Stimulated activated CD8-positive, alpha-beta memory T cell treated with anti-CD3 and anti-CD28 coated beads, Interleukin-4, amount 100 ng/mL, for 1 hour (primary cell): ENCODE measurements around the gene NLRX1.
"Not testable (repeated sequence)": the region's sequence is repeated elsewhere in the genome, so short reads cannot be mapped to it uniquely, and the experiment has no call there.

Experiments
- DNase-seq, 2 donors: peaks; one replicate each; pipeline ENCODE4 v3.0.0-alpha.2; 2020; ENCODE audit warnings: low read depth in 2 of 2, low spot score in 1 of 2

Gene NLRX1

GRCh38 chr11:119154178-119154577 is 14.3 kb upstream of the NLRX1 start:
- DNase-seq, result no peak

DNA sequence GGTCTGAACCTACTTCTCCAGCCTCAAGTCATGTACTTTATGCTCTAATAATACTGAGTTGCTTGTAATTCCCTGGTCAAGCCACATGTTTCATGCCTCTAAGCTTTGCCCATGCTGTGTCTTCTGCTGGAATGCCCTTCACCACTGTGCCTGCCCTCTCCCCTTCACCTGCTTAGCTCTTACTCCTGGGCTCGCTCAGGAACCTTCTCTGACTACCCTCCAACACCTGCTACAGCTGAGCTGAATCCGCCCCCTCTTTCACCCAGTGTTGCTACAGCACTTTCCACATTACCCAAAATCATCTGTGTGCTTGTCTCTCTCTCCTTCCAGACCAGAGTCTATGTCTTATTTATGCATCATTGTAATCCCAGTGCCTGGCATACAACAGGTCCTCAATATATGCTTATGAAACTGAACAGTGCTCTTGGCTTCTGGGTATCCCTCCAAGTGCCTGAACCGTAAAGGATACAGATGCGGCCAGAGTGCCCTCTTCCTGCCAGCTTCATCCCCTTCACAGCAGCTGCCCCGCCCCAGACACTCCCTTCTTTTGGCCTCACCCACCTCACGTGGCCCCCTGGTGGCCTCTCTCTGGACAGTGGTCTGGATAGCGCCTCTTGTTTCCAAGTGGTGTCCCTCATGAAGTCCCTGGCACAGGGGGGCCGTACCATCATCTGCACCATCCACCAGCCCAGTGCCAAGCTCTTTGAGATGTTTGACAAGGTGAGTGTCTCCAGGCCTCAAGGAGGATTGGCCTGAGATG is 12.6 kb upstream of the NLRX1 start:
- DNase-seq, result no peak

DNA sequence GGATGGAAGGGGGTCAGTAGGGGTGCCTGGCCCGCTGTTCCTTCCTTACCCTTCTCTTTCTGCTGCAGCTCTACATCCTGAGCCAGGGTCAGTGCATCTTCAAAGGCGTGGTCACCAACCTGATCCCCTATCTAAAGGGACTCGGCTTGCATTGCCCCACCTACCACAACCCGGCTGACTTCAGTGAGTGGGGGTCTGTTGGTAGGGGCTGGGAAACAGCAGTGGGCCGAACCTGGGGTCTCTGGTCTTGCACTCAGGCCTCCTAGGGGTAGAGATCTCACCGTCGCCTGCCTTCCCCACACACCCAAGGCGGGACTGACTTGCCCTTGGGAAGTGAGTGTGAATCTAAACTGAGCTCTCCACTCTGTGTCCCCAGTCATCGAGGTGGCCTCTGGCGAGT is 12.0 kb upstream of the NLRX1 start:
- no peak for DNase-seq

DNA sequence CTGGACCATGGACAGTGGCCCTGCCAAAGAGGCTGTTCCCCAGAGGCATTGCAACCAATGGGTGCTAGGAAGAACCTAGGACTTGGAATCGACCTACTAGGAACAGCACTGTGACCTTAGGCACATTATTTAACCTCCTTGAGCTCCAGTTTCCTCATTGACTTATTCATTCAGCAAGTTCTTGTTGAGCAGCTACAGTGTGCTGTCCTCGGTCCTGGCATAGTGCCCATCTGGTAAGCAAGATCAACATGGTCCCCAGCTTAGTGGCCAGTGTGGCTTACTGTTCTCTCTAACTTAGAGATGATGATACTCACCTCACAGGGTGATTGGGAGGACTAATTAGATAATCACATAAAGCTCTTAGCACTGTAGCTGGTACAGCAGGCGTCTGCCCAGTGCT is 11.5 kb upstream of the NLRX1 start:
- DNase-seq, result no peak

GRCh38 chr11:119158467-119158866 is 10.1 kb upstream of the NLRX1 start:
- DNase-seq, result no peak

DNA sequence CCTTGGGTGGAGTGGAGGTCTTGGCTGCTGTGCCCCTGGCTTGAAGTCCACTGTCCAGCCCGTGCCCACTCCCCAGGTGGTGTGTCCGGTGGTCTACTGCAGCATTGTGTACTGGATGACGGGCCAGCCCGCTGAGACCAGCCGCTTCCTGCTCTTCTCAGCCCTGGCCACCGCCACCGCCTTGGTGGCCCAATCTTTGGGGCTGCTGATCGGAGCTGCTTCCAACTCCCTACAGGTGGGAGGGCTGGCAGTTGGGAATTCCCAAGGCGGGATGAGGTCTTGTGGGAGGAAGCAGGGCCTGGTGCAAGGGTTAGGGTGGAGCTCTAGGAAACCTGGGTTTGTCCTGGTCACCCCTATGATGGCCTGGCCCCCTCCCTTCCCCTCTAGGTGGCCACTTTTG is 8.4 kb upstream of the NLRX1 start:
- no peak for DNase-seq

- no peak for DNase-seq
Measured at GRCh38 chr11:119161871-119162270, 6.7 kb upstream of the NLRX1 start.

GRCh38 chr11:119166368-119167076 is 2.0 kb upstream of the NLRX1 start:
- no peak for DNase-seq

- not testable (repeated sequence) for DNase-seq
Measured at GRCh38 chr11:119167077-119167458, 1.5 kb upstream of the NLRX1 start.

DNA sequence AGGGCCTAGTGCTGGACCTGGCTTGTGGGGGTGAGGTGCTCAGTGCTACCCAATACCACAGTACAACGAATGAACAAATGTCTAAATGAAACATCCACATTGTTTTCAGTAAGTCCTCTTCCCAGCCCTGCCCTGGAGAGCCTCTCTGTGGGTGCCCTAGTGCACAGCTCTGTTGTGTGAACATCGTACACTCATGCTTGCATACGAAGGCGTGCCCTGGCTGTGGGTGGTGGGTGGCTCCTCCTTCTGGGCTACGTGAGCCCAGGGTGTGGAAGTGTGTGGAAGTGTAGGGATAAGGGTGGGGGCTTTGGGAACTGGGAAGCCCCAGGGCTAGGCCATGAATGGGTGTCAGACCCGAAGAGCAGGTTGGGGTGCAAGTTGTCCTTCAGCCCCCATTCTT is 592 bp upstream of the NLRX1 start:
- DNase-seq, result no peak

DNA sequence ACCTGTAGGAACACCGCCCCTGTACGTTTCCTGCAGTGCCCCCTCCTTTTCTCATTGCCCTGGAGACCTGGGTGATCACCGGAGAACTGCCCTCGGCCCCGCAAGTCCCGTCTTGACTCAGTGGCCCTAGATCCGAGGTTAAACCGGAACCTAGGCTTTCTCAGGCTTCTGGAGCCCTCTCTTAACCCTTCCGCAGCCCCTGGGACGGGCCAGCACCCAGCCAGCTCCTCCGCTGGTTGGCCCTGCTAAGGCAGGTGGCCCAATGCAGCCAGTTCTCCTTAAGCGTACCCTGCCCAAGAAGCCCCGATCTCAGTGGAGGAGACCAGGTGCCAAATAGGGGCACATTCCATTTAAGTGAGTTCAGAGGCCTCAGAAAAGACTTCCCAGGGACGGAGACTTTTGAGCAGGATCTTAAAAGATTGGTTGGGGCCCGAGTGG is 776 bp downstream of the NLRX1 start:
- no peak for DNase-seq

DNA sequence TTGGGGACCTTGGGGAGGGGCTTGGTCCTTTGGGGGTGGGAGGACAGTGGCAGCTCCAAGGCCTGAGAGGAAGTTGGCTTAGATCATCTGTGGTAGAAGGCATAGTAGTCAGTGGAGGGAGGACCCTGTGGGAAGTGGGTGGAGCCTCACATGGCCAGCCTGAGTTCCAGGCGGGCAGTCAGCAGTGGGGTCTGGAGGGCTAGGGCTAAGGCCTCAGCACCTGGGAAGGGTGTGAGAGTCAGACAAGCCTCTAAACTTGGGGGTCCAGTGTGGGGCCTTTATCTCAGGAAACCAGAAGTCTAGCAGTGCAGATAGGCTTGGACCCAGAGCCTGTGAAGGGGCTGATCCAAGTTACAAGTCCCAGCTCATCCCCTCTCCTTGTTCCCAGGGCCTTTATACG is 4.0 kb downstream of the NLRX1 start:
- no peak for DNase-seq

GRCh38 chr11:119173453-119173852 is 4.9 kb downstream of the NLRX1 start:
- DNase-seq, result no peak

- no peak for DNase-seq
Measured at GRCh38 chr11:119175493-119176077, 7.1 kb downstream of the NLRX1 start.

- no peak for DNase-seq
Measured at GRCh38 chr11:119178166-119178680, 9.7 kb downstream of the NLRX1 start.

DNA sequence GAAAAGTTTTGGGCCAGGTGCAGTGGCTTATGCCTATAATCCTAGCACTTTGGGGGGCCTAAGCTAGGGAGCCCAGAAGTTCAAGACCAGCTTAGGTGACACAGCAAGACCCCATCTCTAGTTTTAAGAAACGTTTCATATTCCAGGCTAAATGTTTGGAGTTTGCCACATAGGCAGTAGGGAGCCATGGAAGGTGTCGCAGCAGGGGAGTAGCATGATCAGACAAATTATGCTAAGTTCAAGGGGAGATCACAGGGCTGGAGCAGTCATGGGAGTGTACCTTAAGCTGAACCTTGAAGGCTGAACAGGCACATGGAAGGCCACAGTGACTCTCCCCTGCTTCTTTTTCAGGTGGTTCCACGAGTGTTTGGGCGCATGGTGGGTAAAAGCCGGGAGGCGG is 10.8 kb downstream of the NLRX1 start:
- no peak for DNase-seq

DNA sequence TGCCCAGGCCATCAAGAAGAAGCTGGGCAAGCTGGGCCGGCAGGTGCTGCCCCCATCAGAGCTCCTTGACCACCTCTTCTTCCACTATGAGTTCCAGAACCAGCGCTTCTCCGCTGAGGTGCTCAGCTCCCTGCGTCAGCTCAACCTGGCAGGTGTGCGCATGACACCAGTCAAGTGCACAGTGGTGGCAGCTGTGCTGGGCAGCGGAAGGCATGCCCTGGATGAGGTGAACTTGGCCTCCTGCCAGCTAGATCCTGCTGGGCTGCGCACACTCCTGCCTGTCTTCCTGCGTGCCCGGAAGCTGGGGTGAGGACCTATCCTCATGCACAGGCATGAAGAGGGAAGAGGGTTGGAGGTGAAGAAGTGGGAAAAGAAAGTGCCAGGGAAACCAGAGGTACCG is 11.5 kb downstream of the NLRX1 start:
- no peak for DNase-seq

- DNase-seq, result no peak
Measured at GRCh38 chr11:119180729-119181676, 12.5 kb downstream of the NLRX1 start.

- DNase-seq, result no peak
Measured at GRCh38 chr11:119181677-119182412, 13.3 kb downstream of the NLRX1 start.

GRCh38 chr11:119184399-119184798 is 15.9 kb downstream of the NLRX1 start:
- not testable (repeated sequence) for DNase-seq
